Measurements from ENCODE around the gene PNKP.

The PNKP gene

GRCh38 chr19:49904136-49904535 is 36.8 kb upstream of the PNKP start:
- Histone ChIP-seq H3K4me1 (ENCODE audit: control insufficient read depth, insufficient read depth, low read length) (no peaks in the 10 kb centered on the region; the same call in 1 of the 2 replicates), H3K9ac (ENCODE audit: low read length) (no peak overlapping the region), H3K27ac (ENCODE audit: low read depth, low read length) (no peak overlapping the region), H3K9me3 (ENCODE audit: control insufficient read depth, insufficient read depth, low read depth, low read length) (no peaks in the 10 kb centered on the region), H3K4me3 (ENCODE audit: low read depth, low read length) (no peak overlapping the region), H3K27me3 (ENCODE audit: control insufficient read depth, insufficient read depth, low read length) (no peaks in the 10 kb centered on the region), H3K36me3 (ENCODE audit: control insufficient read depth, insufficient read depth, low read length) (peaks cover 24% of the 10 kb centered on the region)

- peaks cover 12% of the 10 kb centered on the region for H3K27me3 ChIP-seq (ENCODE audit: control insufficient read depth, insufficient read depth, low read length)
- H3K36me3 ChIP-seq (ENCODE audit: control insufficient read depth, insufficient read depth, low read length) = no peaks in the 10 kb centered on the region
- H3K4me1 ChIP-seq (ENCODE audit: control insufficient read depth, insufficient read depth, low read length) = peaks cover 8% of the 10 kb centered on the region; the same call in 1 of the 2 replicates
- H3K9ac ChIP-seq (ENCODE audit: low read length) = peak within 1 kb of the TSS; percentile 26
- no peak within 1 kb of the TSS for H3K4me3 ChIP-seq (ENCODE audit: low read depth, low read length)
- H3K27ac ChIP-seq (ENCODE audit: low read depth, low read length) = no peak within 1 kb of the TSS
- H3K9me3 ChIP-seq (ENCODE audit: control insufficient read depth, insufficient read depth, low read depth, low read length) = no peaks in the 10 kb centered on the region
Observed at GRCh38 chr19:49896863-49897621, 29.7 kb upstream of the PNKP start, which contains the start of gene IL4I1. Gene IL4I1 (minus strand): TSS chr19:49896887. CDS start chr19:49896160, 727 bp downstream.

- H3K36me3 ChIP-seq (ENCODE audit: control insufficient read depth, insufficient read depth, low read length) = no peaks in the 10 kb centered on the region
- no peak overlapping the region for H3K27ac ChIP-seq (ENCODE audit: low read depth, low read length)
- H3K9ac ChIP-seq (ENCODE audit: low read length) = no peak overlapping the region
- H3K9me3 ChIP-seq (ENCODE audit: control insufficient read depth, insufficient read depth, low read depth, low read length) = no peaks in the 10 kb centered on the region
- H3K4me1 ChIP-seq (ENCODE audit: control insufficient read depth, insufficient read depth, low read length) = peaks cover 12% of the 10 kb centered on the region; the same call in 1 of the 2 replicates
- no peak overlapping the region for H3K4me3 ChIP-seq (ENCODE audit: low read depth, low read length)
- peaks cover 15% of the 10 kb centered on the region for H3K27me3 ChIP-seq (ENCODE audit: control insufficient read depth, insufficient read depth, low read length)
Observed at GRCh38 chr19:49895566-49896297, 28.4 kb upstream of the PNKP start.

GRCh38 chr19:49894879-49895565 is 27.6 kb upstream of the PNKP start:
- no peaks in the 10 kb centered on the region for H3K36me3 ChIP-seq (ENCODE audit: control insufficient read depth, insufficient read depth, low read length)
- H3K27me3 ChIP-seq (ENCODE audit: control insufficient read depth, insufficient read depth, low read length) = peaks cover 15% of the 10 kb centered on the region
- H3K9ac ChIP-seq (ENCODE audit: low read length) = no peak overlapping the region
- no peak overlapping the region for H3K4me3 ChIP-seq (ENCODE audit: low read depth, low read length)
- H3K9me3 ChIP-seq (ENCODE audit: control insufficient read depth, insufficient read depth, low read depth, low read length) = no peaks in the 10 kb centered on the region
- H3K4me1 ChIP-seq (ENCODE audit: control insufficient read depth, insufficient read depth, low read length) = peaks cover 12% of the 10 kb centered on the region; the same call in 1 of the 2 replicates
- H3K27ac ChIP-seq (ENCODE audit: low read depth, low read length) = no peak overlapping the region

- Histone ChIP-seq H3K9me3 (ENCODE audit: control insufficient read depth, insufficient read depth, low read depth, low read length) (no peaks in the 10 kb centered on the region), H3K27me3 (ENCODE audit: control insufficient read depth, insufficient read depth, low read length) (peaks cover 20% of the 10 kb centered on the region), H3K9ac (ENCODE audit: low read length) (no peak overlapping the region), H3K27ac (ENCODE audit: low read depth, low read length) (no peak overlapping the region), H3K36me3 (ENCODE audit: control insufficient read depth, insufficient read depth, low read length) (no peaks in the 10 kb centered on the region), H3K4me3 (ENCODE audit: low read depth, low read length) (no peak overlapping the region), H3K4me1 (ENCODE audit: control insufficient read depth, insufficient read depth, low read length) (peaks cover 12% of the 10 kb centered on the region; the same call in 1 of the 2 replicates)
Observed at GRCh38 chr19:49894011-49894664, 26.8 kb upstream of the PNKP start.

- H3K27me3 ChIP-seq (ENCODE audit: control insufficient read depth, insufficient read depth, low read length) = peaks cover 22% of the 10 kb centered on the region
- no peaks in the 10 kb centered on the region for H3K9me3 ChIP-seq (ENCODE audit: control insufficient read depth, insufficient read depth, low read depth, low read length)
- peaks cover 12% of the 10 kb centered on the region; the same call in 1 of the 2 replicates for H3K4me1 ChIP-seq (ENCODE audit: control insufficient read depth, insufficient read depth, low read length)
- no peak overlapping the region for H3K4me3 ChIP-seq (ENCODE audit: low read depth, low read length)
- H3K36me3 ChIP-seq (ENCODE audit: control insufficient read depth, insufficient read depth, low read length) = peaks cover 2% of the 10 kb centered on the region; the same call in 1 of the 2 replicates
- H3K27ac ChIP-seq (ENCODE audit: low read depth, low read length) = no peak overlapping the region
- H3K9ac ChIP-seq (ENCODE audit: low read length) = no peak overlapping the region
Observed at GRCh38 chr19:49892716-49893115, 25.3 kb upstream of the PNKP start.

- H3K27ac ChIP-seq (ENCODE audit: low read depth, low read length) = no peak overlapping the region
- H3K36me3 ChIP-seq (ENCODE audit: control insufficient read depth, insufficient read depth, low read length) = peaks cover 6% of the 10 kb centered on the region; the same call in 1 of the 2 replicates
- peaks cover 4% of the 10 kb centered on the region; the same call in 1 of the 2 replicates for H3K4me1 ChIP-seq (ENCODE audit: control insufficient read depth, insufficient read depth, low read length)
- H3K4me3 ChIP-seq (ENCODE audit: low read depth, low read length) = no peak overlapping the region
- H3K9ac ChIP-seq (ENCODE audit: low read length) = no peak overlapping the region
- H3K9me3 ChIP-seq (ENCODE audit: control insufficient read depth, insufficient read depth, low read depth, low read length) = no peaks in the 10 kb centered on the region
- peaks cover 19% of the 10 kb centered on the region for H3K27me3 ChIP-seq (ENCODE audit: control insufficient read depth, insufficient read depth, low read length)
Observed at GRCh38 chr19:49891393-49891792, 24.0 kb upstream of the PNKP start.

- H3K4me1 ChIP-seq (ENCODE audit: control insufficient read depth, insufficient read depth, low read length) = peaks cover 4% of the 10 kb centered on the region; the same call in 1 of the 2 replicates
- H3K9ac ChIP-seq (ENCODE audit: low read length) = no peak overlapping the region
- H3K9me3 ChIP-seq (ENCODE audit: control insufficient read depth, insufficient read depth, low read depth, low read length) = no peaks in the 10 kb centered on the region
- H3K27me3 ChIP-seq (ENCODE audit: control insufficient read depth, insufficient read depth, low read length) = peaks cover 19% of the 10 kb centered on the region
- H3K36me3 ChIP-seq (ENCODE audit: control insufficient read depth, insufficient read depth, low read length) = peaks cover 11% of the 10 kb centered on the region; the same call in 1 of the 2 replicates
- H3K4me3 ChIP-seq (ENCODE audit: low read depth, low read length) = peak overlapping the region; percentile 66
- no peak overlapping the region for H3K27ac ChIP-seq (ENCODE audit: low read depth, low read length)
Observed at GRCh38 chr19:49890349-49891311, 23.3 kb upstream of the PNKP start.

GRCh38 chr19:49889687-49890348 is 22.4 kb upstream of the PNKP start:
- Histone ChIP-seq H3K9me3 (ENCODE audit: control insufficient read depth, insufficient read depth, low read depth, low read length) (no peaks in the 10 kb centered on the region), H3K9ac (ENCODE audit: low read length) (no peak overlapping the region), H3K4me1 (ENCODE audit: control insufficient read depth, insufficient read depth, low read length) (peaks cover 4% of the 10 kb centered on the region; the same call in 1 of the 2 replicates), H3K4me3 (ENCODE audit: low read depth, low read length) (peak overlapping the region; percentile 66), H3K36me3 (ENCODE audit: control insufficient read depth, insufficient read depth, low read length) (peaks cover 18% of the 10 kb centered on the region), H3K27ac (ENCODE audit: low read depth, low read length) (no peak overlapping the region), H3K27me3 (ENCODE audit: control insufficient read depth, insufficient read depth, low read length) (peaks cover 19% of the 10 kb centered on the region)
